K562 (cell line): ENCODE measurements around the gene TMEM179. TPM values are rescaled to one million over a fixed set of nuclear protein-coding genes. Genes with fewer than 3 reads are reported as not detected.

Experiments
- ATAC-seq: fragments of 200-7000 bp; cut with Tn5 transposase; 3 replicates; pipeline ENCODE4 v1.9.1; 2020; ENCODE audit warnings: moderate library complexity
- BruUV-seq: library from RNA; stranded (reverse); fragments of 400-500 nt; replicated peaks from 2 replicates; lab custom pipeline; 2021; lab: Mats Ljungman, UMichigan
- CTCF ChIA-PET: fragments of 300-600 bp; formaldehyde crosslinking; extraction: SDS; loops from one replicate; lab custom pipeline; 2021; ENCODE audit warnings: low intra/inter-chr PET ratio; lab: Yijun Ruan, JAX
- POLR2A ChIA-PET: fragments of 300-600, 350-650 bp; sonication (Branson Sonifier 250); formaldehyde crosslinking; extraction: SDS; loops from one replicate; lab custom pipeline; 2021; ENCODE audit warnings: antibody characterized with exemption, inconsistent platforms; lab: Yijun Ruan, JAX
- DNase-seq, 4 experiments: peaks; one replicate each; pipeline versions ENCODE4 v3.0.0 to v3.0.0-alpha.2; 2011 to 2018; ENCODE audit warnings: low spot score in 3 of 4, mixed read lengths in 3 of 4; ENCODE audit errors: extremely low read depth in 1 of 4
- FAIRE-seq: peaks from 2 replicates; lab custom pipeline; 2011; peaks lifted over from hg19 to GRCh38; lab: Jason Lieb, UNC
- H2AFZ ChIP-seq: 2 replicates; pipeline ENCODE4 v1.6.0; 2011; ENCODE audit warnings: low read depth, low read length, control low read depth, inconsistent platforms
- H3K27ac ChIP-seq: fragments of 200-600 bp; 3 replicates; pipeline ENCODE4 v1.8.0; 2011; ENCODE audit warnings: low read depth, mild to moderate bottlenecking, control low read depth, inconsistent platforms, low read length, moderate library complexity, mixed read lengths; ENCODE audit errors: extremely low read depth
- H3K27me3 ChIP-seq, 2 experiments: fragments of 300-600 bp in 1 of 2; 2 replicates in 1 of 2; 3 replicates in 1 of 2; pipeline versions ENCODE4 v1.6.0 to v1.8.0; 2011; ENCODE audit warnings: inconsistent platforms in 2 of 2, low read length in 2 of 2, mild to moderate bottlenecking in 1 of 2, mixed read lengths in 1 of 2, moderate library complexity in 1 of 2; ENCODE audit not compliant: control insufficient read depth in 2 of 2, insufficient read depth in 2 of 2
- H3K36me3 ChIP-seq: fragments of 300-600 bp; 3 replicates; pipeline ENCODE4 v1.8.0; 2011; ENCODE audit warnings: mild to moderate bottlenecking, low read length, inconsistent platforms; ENCODE audit not compliant: control insufficient read depth, insufficient read depth
- H3K4me1 ChIP-seq, 2 experiments: fragments of 200-600 bp in 1 of 2; replicated peaks in 1 of 2; 2 replicates in 1 of 2; 3 replicates in 1 of 2; pipeline versions ENCODE4 v1.5.1 to v1.8.0; 2011; ENCODE audit warnings: inconsistent platforms in 2 of 2, low read length in 2 of 2, mild to moderate bottlenecking in 1 of 2, mixed read lengths in 1 of 2, moderate library complexity in 1 of 2; ENCODE audit not compliant: control insufficient read depth in 2 of 2, insufficient read depth in 2 of 2
- H3K4me2 ChIP-seq: 2 replicates; pipeline ENCODE4 v1.6.1; 2011; ENCODE audit warnings: low read length, control low read depth, inconsistent platforms, mixed read lengths; ENCODE audit not compliant: insufficient read depth
- H3K4me3 ChIP-seq: fragments of 200-600 bp; sonication (generic), shearing (Covaris generic); 2 replicates; pipeline ENCODE4 v1.5.1; 2016; ENCODE audit warnings: control low read depth, inconsistent platforms
- H3K79me2 ChIP-seq: fragments of 200-600 bp; 3 replicates; pipeline ENCODE4 v1.8.0; 2011; ENCODE audit warnings: low read length, inconsistent platforms; ENCODE audit not compliant: control insufficient read depth, insufficient read depth
- H3K9ac ChIP-seq, 2 experiments: 2 replicates each; pipeline versions ENCODE4 v1.6.0 to v1.6.1; 2011; ENCODE audit warnings: low read depth in 2 of 2, low read length in 2 of 2, control low read depth in 1 of 2, inconsistent platforms in 1 of 2, mild to moderate bottlenecking in 1 of 2, mixed read lengths in 1 of 2; ENCODE audit not compliant: insufficient read depth in 1 of 2
- H3K9me1 ChIP-seq: one replicate; pipeline ENCODE4 v1.6.0; 2011; ENCODE audit warnings: inconsistent platforms, mild to moderate bottlenecking, low read length, moderate library complexity; ENCODE audit not compliant: control insufficient read depth, insufficient read depth
- H3K9me3 ChIP-seq: replicated peaks from 2 replicates; pipeline ENCODE4 v1.5.1; 2011; ENCODE audit warnings: low read depth, low read length, inconsistent platforms; ENCODE audit not compliant: control insufficient read depth, insufficient read depth
- H4K20me1 ChIP-seq: replicated peaks from 2 replicates; pipeline ENCODE4 v1.6.1; 2011; ENCODE audit warnings: low read length, inconsistent platforms, mixed read lengths; ENCODE audit not compliant: control insufficient read depth, insufficient read depth
- ARID1B ChIP-seq: fragments of 450-650 bp; IDR thresholded peaks from 2 replicates; pipeline ENCODE4 v1.6.1; 2016; ENCODE audit warnings: antibody characterized with exemption, mild to moderate bottlenecking, inconsistent platforms
- CEBPB ChIP-seq: fragments of 450-650 bp; IDR thresholded peaks from 2 replicates; pipeline ENCODE4 v1.6.1; 2016; ENCODE audit warnings: missing genetic modification characterization, missing compliant biosample characterization
- CHD1 ChIP-seq: fragments of 200-600 bp; sonication (generic); IDR thresholded peaks from one replicate; pipeline ENCODE4 v1.6.1; 2012; ENCODE audit warnings: mild to moderate bottlenecking, moderate library complexity, low read length, inconsistent platforms
- JUND ChIP-seq, 2 experiments: IDR thresholded peaks; 2 replicates in 1 of 2; 3 replicates in 1 of 2; pipeline ENCODE4 v1.6.1; 2011; ENCODE audit warnings: borderline replicate concordance in 2 of 2, low read depth in 2 of 2, low read length in 2 of 2, improper control_type of control experiment in 1 of 2, missing biosample characterization in 1 of 2, missing genetic modification characterization in 1 of 2, missing genetic modification reagents in 1 of 2
- MEF2A ChIP-seq: IDR thresholded peaks from 2 replicates; pipeline ENCODE4 v1.6.1; 2011; ENCODE audit warnings: low read depth, mild to moderate bottlenecking, low read length, moderate library complexity; ENCODE audit not compliant: control insufficient read depth
- MTA2 ChIP-seq: fragments of 450-650 bp; IDR thresholded peaks from 2 replicates; pipeline ENCODE4 v1.6.1; 2016; ENCODE audit warnings: low read depth
- POLR2AphosphoS5 ChIP-seq: IDR thresholded peaks from 2 replicates; pipeline ENCODE4 v1.6.1; 2011; ENCODE audit warnings: mild to moderate bottlenecking, low read depth, low read length, moderate library complexity; ENCODE audit not compliant: control insufficient read depth, insufficient read depth
- PYGO2 ChIP-seq: fragments of 450-650 bp; IDR thresholded peaks from 2 replicates; pipeline ENCODE4 v1.6.1; 2016; ENCODE audit warnings: mild to moderate bottlenecking, missing genetic modification characterization, moderate library complexity, missing compliant biosample characterization
- RBM14 ChIP-seq: fragments of 200-400 bp; formaldehyde crosslinking; IDR thresholded peaks from 2 replicates; pipeline ENCODE4 v1.6.1; 2018; ENCODE audit warnings: low read depth, mild to moderate bottlenecking, low read length, moderate library complexity, borderline replicate concordance; ENCODE audit not compliant: insufficient read depth
- SLC30A9 ChIP-seq: fragments of 250-450 bp; sonication (Bioruptor Pico); IDR thresholded peaks from 2 replicates; pipeline ENCODE4 v1.8.0; 2022; ENCODE audit warnings: mild to moderate bottlenecking, moderate library complexity
- SNRNP70 ChIP-seq: fragments of 200-400 bp; formaldehyde crosslinking; optimal IDR thresholded peaks from 2 replicates; pipeline ENCODE3; 2017; ENCODE audit warnings: low read depth, low read length
- TCF7 ChIP-seq: sonication (generic); IDR thresholded peaks from 2 replicates; pipeline ENCODE4 v1.6.1; 2016; ENCODE audit warnings: antibody characterized with exemption, borderline replicate concordance
- TRIM24 ChIP-seq, 2 experiments: fragments of 450-650 bp; IDR thresholded peaks; 2 replicates each; pipeline ENCODE4 v1.6.1; 2016
- TRIM28 ChIP-seq: fragments of 450-650 bp; IDR thresholded peaks from 2 replicates; pipeline ENCODE4 v1.6.1; 2017
- ZBTB5 ChIP-seq: fragments of 450-650 bp; IDR thresholded peaks from 2 replicates; pipeline ENCODE4 v1.6.1; 2017; ENCODE audit warnings: antibody characterized with exemption
- ZNF175 ChIP-seq: fragments of 200-800 bp; sonication (Bioruptor generic); IDR thresholded peaks from 2 replicates; pipeline ENCODE4 v1.6.1; 2016; ENCODE audit warnings: low read depth, mild to moderate bottlenecking, missing genetic modification characterization, missing compliant biosample characterization
- ZNF449 ChIP-seq: fragments of 250-450 bp; sonication (Bioruptor Pico); IDR thresholded peaks from 2 replicates; pipeline ENCODE4 v1.8.0; 2022; ENCODE audit warnings: moderate library complexity, mild to moderate bottlenecking, inconsistent platforms
- WGBS: fragments of 100-300 bp; shearing (Covaris generic); methylation state at CpG from one replicate; pipeline ENCODE4 v1.1.6; 2016; ENCODE audit warnings: low coverage, mixed read lengths; ENCODE audit not compliant: insufficient coverage; ENCODE audit errors: missing lambda C conversion rate; 5-methylcytosine and 5-hydroxymethylcytosine counted together
- in situ Hi-C: fragments of 300-500 bp; cut with MboI; formaldehyde crosslinking; loops from 4 replicates; pipeline ENCODE4 v1.15.0; 2018; ENCODE audit warnings: inconsistent platforms, mixed read lengths
- intact Hi-C: fragments of 100-400 bp; cut with micrococcal nuclease; formaldehyde crosslinking; loops from 2 replicates; pipeline ENCODE4 v1.14.2; 2022
- polyA plus RNA-seq, 8 experiments: library from polyadenylated mRNA; depleted of rRNA in 4 of 8; stranded (reverse) in 5 of 8; unstranded in 3 of 8; fragments of >200 nt; fragmentation: Nextera tagmentation in 2 of 8; fragmentation: Illumina TruSeq in 1 of 8; extraction: Ambion mirVana in 2 of 8; extraction: Trizol in 1 of 8; gene quantifications; 2 replicates each; pipeline versions ENCODE4 v1.2.1 to v1.2.3, GENCODE V29; 2011 to 2014; ENCODE audit warnings: inconsistent platforms in 1 of 8, missing spikeins in 1 of 8
- total RNA-seq, 7 experiments: library from RNA; depleted of rRNA in 6 of 7; stranded (reverse); fragments of >200 nt in 6 of 7; fragmentation: Illumina TruSeq in 2 of 7; extraction: Trizol in 2 of 7; gene quantifications; 2 replicates each; pipeline versions ENCODE4 v1.2.1 to v1.2.3, GENCODE V29; 2011 to 2021; ENCODE audit warnings: low replicate concordance in 1 of 7

Gene TMEM179
- total and polyA plus RNA-seq, 9 of the 15 experiments (the other 6 are each of a cell fraction or from before 2014, with no cell fraction given): not detected

- Histone ChIP-seq H3K4me3 (no peak overlapping the region), H4K20me1 (0 out of 2 replicates have a peak, but pooled peaks cover under 1% of the 10 kb centered on the region)
- TF ChIP-seq MTA2 (no peak), SNRNP70 (no peak), CHD1 (no peak), ARID1B (no peak), CEBPB (tag) (no peak), POLR2AphosphoS5 (no peak), ZBTB5 (no peak), SLC30A9 (no peak), TRIM28 (no peak), ZNF175 (no peak), PYGO2 (tag) (no peak), TCF7 (no peak), ZNF449 (no peak), MEF2A (no peak), JUND (IDR thresholded peaks at IDR 0.05; ENCODE audit: borderline replicate concordance, low read depth, low read length) (no peak), JUND (tag; IDR thresholded peaks at IDR 0.05; ENCODE audit: borderline replicate concordance, low read depth, low read length) (no peak), RBM14 (no peak), TRIM24 (IDR thresholded peaks at IDR 0.05) (no peak)
- TF ChIP-seq, all 486 proteins: peak for 0
- 3% methylated on average over 14 of the region's 19 CpGs for WGBS
- intact Hi-C loops (no loop called here), in situ Hi-C loops (no loop called here)
- ChIA-PET CTCF (no interaction called here), POLR2A (interaction anchor here (0.6 kb wide), 1 partner anchor 544 kb away, joined by 3 read pairs; no protein-coding TSS in a partner anchor)
- no peak overlapping the region for H2AFZ ChIP-seq
- DNase-seq (no peak), FAIRE-seq (no peak), ATAC-seq (no peak)
- H3K79me2 ChIP-seq: no peaks in the 10 kb centered on the region
- no peak overlapping the region for H3K27ac ChIP-seq
- no peak overlapping the region for H3K4me2 ChIP-seq
- H3K9me1 ChIP-seq: no peaks in the 10 kb centered on the region
- H3K27me3 ChIP-seq: peaks cover 9 to 42% of the 10 kb centered on the region in 2 experiments; a peak in 3 of 5 replicates
- peaks cover 13 to 46% of the 10 kb centered on the region in 2 experiments for H3K4me1 ChIP-seq
- H3K36me3 ChIP-seq: no peaks in the 10 kb centered on the region
- H3K9me3 ChIP-seq: no peaks in the 10 kb centered on the region
- BruUV-seq: no TSS peak
- H3K9ac ChIP-seq: peak overlapping the region in 1 of 2 experiments; percentile 17; a peak in 1 of 4 replicates
Measured at GRCh38 chr14:104586832-104587620, 17.5 kb downstream of the TMEM179 start.
